ENCODE results near the gene MILR1. TPM values are rescaled to one million over a fixed set of nuclear protein-coding genes. Genes with fewer than 3 reads are reported as not detected.

MILR1 gene
- total and polyA plus RNA-seq, 2 experiments from 2014 or later, result 0.39 TPM; not detected in 1

DNA sequence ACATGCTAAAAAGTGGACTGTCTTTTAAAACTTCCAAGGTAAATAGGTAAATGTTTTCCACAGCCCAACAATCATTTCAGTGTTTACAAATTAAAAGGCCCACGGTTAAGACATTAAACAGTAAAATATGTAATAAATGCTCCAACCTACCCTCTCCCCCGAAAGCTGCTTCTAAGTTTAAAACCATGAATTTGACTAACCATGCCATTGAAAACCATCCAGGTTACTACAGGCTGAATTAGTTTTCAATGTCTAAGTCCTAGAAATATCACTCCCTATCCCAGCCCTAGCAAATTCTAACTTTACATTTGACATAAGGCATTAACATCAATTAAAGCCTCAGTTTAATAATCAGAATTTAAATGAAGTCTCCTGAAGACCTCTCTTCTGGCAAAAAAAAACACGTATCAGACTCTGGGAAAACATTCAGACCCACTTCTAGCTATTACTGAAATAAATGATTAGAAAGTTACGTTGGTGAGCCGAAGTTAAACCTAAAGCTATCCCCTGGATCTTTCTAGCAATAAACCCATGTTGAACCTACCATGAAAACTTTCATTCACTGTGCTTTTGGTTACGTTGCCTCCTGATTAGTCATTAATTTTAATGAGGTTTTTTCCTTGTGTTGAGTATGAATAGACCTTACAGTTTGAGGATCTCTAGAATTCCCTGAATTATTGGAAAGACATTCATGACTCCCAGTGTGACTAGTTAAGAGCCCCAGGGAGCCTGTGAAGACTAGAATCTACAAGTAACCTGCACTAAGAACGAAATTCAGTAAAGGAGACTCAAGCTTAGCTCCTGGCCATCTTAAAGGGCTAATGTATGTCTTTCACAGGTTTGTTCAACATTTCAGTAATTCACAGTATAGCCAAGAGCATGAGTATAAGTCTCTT is 49.6 kb downstream of the MILR1 start (continued):
- no peak for TF ChIP-seq ZNF462 (CRISPR knock-in tag; IDR thresholded peaks at IDR 0.05)

DNA sequence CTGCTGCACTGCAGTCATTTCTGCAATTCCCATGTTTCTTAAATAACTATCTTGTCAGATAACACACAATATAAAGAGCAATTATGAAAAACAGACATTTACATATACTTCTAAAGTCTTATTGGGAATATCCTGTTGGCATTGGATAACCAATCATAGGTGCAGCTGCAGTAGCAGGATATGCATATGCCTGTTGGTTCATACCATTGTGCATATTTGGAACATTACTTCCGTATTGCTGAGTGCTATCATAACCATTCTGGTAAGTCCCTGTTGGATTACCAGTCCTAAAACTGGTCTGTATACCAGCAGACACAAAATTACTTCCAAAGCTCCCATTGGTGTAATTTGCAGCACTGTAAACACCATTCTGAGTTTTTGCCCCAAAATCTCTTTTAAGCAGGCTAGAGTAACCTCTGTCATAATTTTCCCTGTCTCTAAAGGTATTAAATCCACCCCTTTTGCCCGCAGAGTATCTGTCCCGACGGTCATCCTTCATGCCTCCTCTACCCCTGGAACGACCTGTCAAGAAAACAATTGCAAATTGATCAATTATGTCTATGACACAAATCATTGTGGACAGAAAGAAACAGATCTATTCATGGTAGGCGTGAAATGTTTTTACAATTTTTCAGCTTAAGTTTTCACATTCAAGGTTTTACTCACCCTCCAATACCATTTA is 51.0 kb downstream of the MILR1 start:
- peaks cover 10% of the 10 kb centered on the region for H3K4me1 ChIP-seq (ENCODE audit: insufficient read depth)
- H3K4me2 ChIP-seq, result 0 out of 2 replicates have a peak overlapping the region, but pooled peaks have one; percentile 84
- H3K27me3 ChIP-seq (ENCODE audit: insufficient read depth), result no peaks in the 10 kb centered on the region
- no peak overlapping the region for H3K4me3 ChIP-seq
- H3K79me2 ChIP-seq (replicated peaks; ENCODE audit: insufficient read depth), result peaks cover 73% of the 10 kb centered on the region
- peaks cover 66% of the 10 kb centered on the region for H3F3A ChIP-seq (replicated peaks; ENCODE audit: low read depth)
- no peaks in the 10 kb centered on the region for H3K9me2 ChIP-seq (ENCODE audit: insufficient read depth)
- no peak for ATAC-seq
- peaks cover 64% of the 10 kb centered on the region for H3K36me3 ChIP-seq (ENCODE audit: insufficient read depth)
- peaks cover 65% of the 10 kb centered on the region for H3K4me1 Mint-ChIP-seq
- H3K27me3 Mint-ChIP-seq (ENCODE audit: insufficient read depth, low read depth, poor library complexity), result peaks cover 29% of the 10 kb centered on the region
- H2AFZ ChIP-seq, result no peak overlapping the region
- H3K4me3 Mint-ChIP-seq, result peak overlapping the region; percentile 35; the same call in 2 of the 3 replicates
- peaks cover 84% of the 10 kb centered on the region for H3K36me3 Mint-ChIP-seq (ENCODE audit: low read depth)
- peak overlapping the region; percentile 93 for H3K27ac ChIP-seq (ENCODE audit: low read depth)
- no peak for DNase-seq (ENCODE audit: low spot score)
- peaks cover 54% of the 10 kb centered on the region for H4K20me1 ChIP-seq (replicated peaks; ENCODE audit: insufficient read depth)
- H3K9me3 Mint-ChIP-seq, result peaks cover 4% of the 10 kb centered on the region; the same call in 1 of the 3 replicates
- H3K27ac Mint-ChIP-seq, result peak overlapping the region; percentile 58
- TF ChIP-seq CREB1 (CRISPR knock-in tag; IDR thresholded peaks at IDR 0.05; ENCODE audit: low read depth) (no peak), ZNF331 (CRISPR knock-in tag; IDR thresholded peaks at IDR 0.05; ENCODE audit: low read depth) (no peak)
- TF ChIP-seq, protein P1, sequence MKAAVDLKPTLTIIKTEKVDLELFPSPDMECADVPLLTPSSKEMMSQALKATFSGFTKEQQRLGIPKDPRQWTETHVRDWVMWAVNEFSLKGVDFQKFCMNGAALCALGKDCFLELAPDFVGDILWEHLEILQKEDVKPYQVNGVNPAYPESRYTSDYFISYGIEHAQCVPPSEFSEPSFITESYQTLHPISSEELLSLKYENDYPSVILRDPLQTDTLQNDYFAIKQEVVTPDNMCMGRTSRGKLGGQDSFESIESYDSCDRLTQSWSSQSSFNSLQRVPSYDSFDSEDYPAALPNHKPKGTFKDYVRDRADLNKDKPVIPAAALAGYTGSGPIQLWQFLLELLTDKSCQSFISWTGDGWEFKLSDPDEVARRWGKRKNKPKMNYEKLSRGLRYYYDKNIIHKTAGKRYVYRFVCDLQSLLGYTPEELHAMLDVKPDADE (IDR thresholded peaks at IDR 0.05), result no peak
- TF ChIP-seq, protein P2, sequence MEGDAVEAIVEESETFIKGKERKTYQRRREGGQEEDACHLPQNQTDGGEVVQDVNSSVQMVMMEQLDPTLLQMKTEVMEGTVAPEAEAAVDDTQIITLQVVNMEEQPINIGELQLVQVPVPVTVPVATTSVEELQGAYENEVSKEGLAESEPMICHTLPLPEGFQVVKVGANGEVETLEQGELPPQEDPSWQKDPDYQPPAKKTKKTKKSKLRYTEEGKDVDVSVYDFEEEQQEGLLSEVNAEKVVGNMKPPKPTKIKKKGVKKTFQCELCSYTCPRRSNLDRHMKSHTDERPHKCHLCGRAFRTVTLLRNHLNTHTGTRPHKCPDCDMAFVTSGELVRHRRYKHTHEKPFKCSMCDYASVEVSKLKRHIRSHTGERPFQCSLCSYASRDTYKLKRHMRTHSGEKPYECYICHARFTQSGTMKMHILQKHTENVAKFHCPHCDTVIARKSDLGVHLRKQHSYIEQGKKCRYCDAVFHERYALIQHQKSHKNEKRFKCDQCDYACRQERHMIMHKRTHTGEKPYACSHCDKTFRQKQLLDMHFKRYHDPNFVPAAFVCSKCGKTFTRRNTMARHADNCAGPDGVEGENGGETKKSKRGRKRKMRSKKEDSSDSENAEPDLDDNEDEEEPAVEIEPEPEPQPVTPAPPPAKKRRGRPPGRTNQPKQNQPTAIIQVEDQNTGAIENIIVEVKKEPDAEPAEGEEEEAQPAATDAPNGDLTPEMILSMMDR (conservative IDR thresholded peaks at IDR 0.05; ENCODE audit: low read depth in 2 of 2), result no peak
